GM04504 (cell line): Measurements from ENCODE around the gene RRP1B.
A peak's percentile ranks its signal among the peaks of the same experiment; 100 is the strongest.
"Not testable (repeated sequence)": the region's sequence is repeated elsewhere in the genome, so short reads cannot be mapped to it uniquely, and the experiment has no call there.

Experiments
- DNase-seq: peaks from one replicate; pipeline ENCODE4 v3.0.0-alpha.2; 2012; ENCODE audit warnings: low read depth

The RRP1B gene, protein sequence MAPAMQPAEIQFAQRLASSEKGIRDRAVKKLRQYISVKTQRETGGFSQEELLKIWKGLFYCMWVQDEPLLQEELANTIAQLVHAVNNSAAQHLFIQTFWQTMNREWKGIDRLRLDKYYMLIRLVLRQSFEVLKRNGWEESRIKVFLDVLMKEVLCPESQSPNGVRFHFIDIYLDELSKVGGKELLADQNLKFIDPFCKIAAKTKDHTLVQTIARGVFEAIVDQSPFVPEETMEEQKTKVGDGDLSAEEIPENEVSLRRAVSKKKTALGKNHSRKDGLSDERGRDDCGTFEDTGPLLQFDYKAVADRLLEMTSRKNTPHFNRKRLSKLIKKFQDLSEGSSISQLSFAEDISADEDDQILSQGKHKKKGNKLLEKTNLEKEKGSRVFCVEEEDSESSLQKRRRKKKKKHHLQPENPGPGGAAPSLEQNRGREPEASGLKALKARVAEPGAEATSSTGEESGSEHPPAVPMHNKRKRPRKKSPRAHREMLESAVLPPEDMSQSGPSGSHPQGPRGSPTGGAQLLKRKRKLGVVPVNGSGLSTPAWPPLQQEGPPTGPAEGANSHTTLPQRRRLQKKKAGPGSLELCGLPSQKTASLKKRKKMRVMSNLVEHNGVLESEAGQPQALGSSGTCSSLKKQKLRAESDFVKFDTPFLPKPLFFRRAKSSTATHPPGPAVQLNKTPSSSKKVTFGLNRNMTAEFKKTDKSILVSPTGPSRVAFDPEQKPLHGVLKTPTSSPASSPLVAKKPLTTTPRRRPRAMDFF

GRCh38 chr21:43659136-43660000, at the start of gene RRP1B, which contains the start of gene HSF2BP:
TSS of gene RRP1B (plus strand) at chr21:43659560. CDS start at chr21:43659665, 105 bp downstream.
TSS of gene HSF2BP (minus strand) at chr21:43659488. CDS start at chr21:43658096, 1,392 bp downstream.
- no peak for DNase-seq

GRCh38 chr21:43611598-43612369, 47.6 kb upstream of the RRP1B start:
- no peak for DNase-seq

DNA sequence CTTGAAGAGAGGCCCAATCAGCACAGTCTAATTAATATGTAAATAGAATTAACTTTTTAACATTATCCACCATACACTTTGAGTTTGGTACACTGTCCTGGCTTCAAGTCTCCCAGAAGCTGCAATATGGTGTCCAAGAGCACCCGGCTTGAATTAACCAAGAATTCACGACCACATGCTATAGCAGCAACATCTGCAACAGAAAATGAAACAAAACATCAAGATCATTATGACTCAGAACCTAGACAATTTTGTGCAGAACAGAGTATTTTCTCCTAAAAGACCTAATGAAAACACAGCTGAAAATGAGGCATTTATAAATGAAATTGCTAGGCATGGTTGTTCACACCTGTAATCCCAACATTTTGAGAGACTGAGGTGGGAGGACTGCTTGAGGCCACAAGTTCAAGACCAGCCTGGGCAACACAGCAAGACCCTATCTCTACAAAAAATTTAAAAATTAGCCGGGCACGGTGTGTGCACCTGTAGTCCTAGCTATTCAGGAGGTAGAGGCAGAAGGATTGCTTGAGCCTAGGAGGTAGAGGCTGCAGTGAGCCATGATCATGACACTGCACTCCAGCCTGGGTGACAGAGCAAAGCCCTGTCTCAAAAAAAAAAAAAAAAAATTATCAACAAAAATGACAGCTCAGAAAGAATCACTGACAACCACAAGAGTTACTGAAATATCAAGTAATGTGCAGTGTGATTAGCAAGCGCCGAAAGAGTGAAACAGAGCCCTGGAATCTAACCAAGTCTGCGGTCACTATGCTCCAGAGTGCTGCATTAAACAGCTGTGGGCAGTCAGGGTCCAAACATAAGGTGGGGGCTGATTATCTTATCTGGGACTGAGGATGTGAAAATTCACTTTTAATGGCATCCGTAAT, 45.4 kb upstream of the RRP1B start:
- no peak for DNase-seq

DNA sequence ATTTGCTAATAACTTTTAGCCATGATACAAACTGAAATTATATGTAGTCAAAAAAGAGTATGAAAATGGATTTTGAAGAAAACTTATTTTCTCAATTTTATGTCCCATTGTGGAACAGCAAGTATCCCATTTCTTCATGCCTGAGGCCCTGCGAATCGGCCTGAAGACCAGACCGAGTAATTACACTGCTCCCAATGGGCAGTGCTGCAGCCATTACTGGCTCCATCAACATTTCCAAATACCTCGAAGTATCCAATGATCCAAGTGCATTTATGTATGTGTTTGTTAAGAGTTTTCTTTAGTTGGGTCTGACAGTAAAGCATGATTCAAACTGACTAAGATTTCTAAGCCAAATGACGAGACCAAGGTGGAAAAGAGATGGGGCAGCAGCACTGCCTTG, 44.5 kb upstream of the RRP1B start:
- no peak for DNase-seq

GRCh38 chr21:43616861-43617260, 42.5 kb upstream of the RRP1B start:
- not testable (repeated sequence) for DNase-seq

GRCh38 chr21:43618940-43619339, 40.4 kb upstream of the RRP1B start:
- DNase-seq: no peak

GRCh38 chr21:43619344-43619743, 40.0 kb upstream of the RRP1B start:
- no peak for DNase-seq

GRCh38 chr21:43619856-43620255, 39.5 kb upstream of the RRP1B start:
- DNase-seq: no peak

- DNase-seq: no peak
These were observed 36.6 kb upstream of the RRP1B start for GRCh38 chr21:43622796-43623195.

DNA sequence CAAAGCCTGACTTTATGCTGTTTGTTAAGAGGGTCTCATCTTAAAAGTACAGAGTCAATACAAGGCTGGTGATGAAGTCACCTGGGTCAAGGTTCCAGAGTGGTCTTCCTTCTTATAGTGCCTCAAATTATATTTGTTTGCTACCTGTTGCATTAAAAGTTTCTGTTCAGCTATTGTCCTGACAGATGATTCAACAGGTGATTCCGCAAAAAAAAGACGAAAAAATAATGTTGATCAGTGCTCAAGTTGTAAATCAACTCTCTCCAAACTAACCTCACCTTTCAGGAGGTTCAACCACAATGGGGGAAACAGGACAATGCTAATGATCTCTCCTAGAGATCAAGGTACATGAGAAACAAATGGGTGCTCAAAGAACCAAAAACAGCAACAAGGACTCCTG, 35.8 kb upstream of the RRP1B start:
- no peak for DNase-seq

- no peak for DNase-seq
These were observed 35.0 kb upstream of the RRP1B start for GRCh38 chr21:43624339-43624738.

DNA sequence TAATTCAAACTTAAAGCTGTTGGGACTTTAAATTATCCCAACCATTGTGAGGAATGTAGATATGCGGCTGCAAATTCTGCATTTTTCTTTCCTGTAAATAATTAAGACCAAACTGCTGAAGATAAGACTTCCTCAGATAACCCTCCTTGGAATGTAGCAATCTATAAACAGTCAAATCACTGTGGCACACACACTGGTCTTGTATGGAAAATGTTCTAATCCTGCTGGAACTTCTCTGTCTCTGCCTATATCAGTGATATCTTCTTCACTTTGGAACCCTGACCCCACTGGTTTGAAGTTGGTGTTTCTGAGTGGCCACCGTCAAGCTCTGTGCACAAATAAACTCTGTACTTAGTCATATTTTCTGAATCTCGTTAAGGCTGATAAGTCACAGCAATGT, 33.0 kb upstream of the RRP1B start:
- no peak for DNase-seq

DNA sequence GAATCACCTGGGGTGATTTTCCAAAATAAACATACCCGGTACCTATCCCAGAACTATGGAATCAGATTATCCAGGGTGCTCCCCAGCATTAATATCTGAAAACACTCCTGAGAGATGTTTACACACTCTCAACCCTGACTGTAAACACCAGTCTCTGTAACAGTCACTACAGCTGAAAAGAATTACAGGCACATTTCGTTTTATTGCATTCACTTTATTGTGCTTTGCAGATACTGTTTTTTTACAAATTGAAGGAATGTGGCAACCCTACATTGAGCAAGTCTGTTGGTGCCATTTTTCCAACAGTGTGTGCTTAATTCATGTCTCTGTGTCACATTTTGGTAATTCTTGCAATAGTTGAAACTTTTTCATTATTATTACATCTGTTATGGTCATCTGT, 31.8 kb upstream of the RRP1B start:
- DNase-seq: no peak

GRCh38 chr21:43631411-43632107, 27.8 kb upstream of the RRP1B start:
- DNase-seq: no peak

GRCh38 chr21:43632373-43632905, 26.9 kb upstream of the RRP1B start:
- DNase-seq: no peak

- peak; percentile 32 for DNase-seq
These were observed 24.7 kb upstream of the RRP1B start for GRCh38 chr21:43634618-43635017.

DNA sequence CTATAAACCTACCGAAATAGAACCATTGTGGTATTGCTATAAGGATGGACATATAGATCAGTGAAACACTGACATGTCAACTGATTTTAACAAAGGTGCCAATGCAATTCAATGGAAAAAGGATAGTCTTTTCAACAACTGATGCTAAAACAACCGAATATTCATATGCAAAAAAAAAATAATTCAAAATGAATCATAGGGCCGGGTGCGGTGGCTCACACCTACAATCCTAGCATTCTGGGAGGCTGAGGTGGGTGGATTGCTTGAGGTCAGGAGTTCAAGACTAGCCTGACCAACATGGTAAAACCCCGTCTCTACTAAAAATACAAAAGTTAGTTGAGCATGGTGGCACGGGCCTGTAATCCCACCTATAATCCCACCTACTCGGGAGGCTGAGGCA, 23.9 kb upstream of the RRP1B start:
- DNase-seq: no peak

DNA sequence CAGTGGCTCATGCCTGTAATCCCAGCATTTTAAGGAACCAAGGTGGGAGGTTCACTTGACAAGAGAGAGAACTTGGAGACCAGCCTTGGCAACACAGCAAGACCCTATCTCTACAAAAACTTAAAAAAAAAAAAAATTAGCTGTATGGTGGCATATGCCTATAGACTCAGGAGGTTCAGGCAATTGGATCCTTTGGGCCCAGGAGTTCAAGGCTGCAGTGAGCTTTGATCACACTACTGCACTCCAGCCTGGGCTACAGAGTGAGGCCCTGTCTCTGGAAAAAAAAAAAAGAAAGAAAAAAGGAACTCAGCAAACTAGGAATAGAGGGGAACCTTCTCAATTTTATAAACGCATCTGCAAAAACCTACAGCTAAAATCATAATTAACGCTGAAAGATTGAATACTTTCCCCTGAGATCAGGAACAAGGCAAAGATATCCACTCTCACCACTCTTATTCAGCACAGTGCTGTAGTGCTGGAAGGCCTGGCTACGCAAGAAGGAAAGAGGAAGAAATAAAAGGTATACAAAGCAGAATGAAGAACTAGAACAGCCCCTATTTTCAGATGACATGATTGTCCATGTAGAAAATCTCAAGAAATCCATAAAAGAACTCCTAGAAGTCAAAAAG, 21.7 kb upstream of the RRP1B start:
- no peak for DNase-seq
